ENCODE results near the gene RABGAP1L. TPM values are rescaled to one million over a fixed set of nuclear protein-coding genes. Genes with fewer than 3 reads are reported as not detected.
"Not testable (repeated sequence)": the region's sequence is repeated elsewhere in the genome, so short reads cannot be mapped to it uniquely, and the experiment has no call there.

Gene RABGAP1L
- total RNA-seq, 1 donor from 2014 or later, result 114 TPM

- no peak for DNase-seq (ENCODE audit: low spot score)
Measured at GRCh38 chr1:175033953-175034352, 874.6 kb downstream of the RABGAP1L start.

GRCh38 chr1:175034775-175035174 is 875.5 kb downstream of the RABGAP1L start:
- DNase-seq (ENCODE audit: low spot score), result no peak

- DNase-seq (ENCODE audit: low spot score), result no peak
Measured at GRCh38 chr1:175035865-175036264, 876.5 kb downstream of the RABGAP1L start.

- DNase-seq (ENCODE audit: low spot score), result no peak
Measured at GRCh38 chr1:175036476-175036875, 877.2 kb downstream of the RABGAP1L start.

GRCh38 chr1:175037416-175037815 is 878.1 kb downstream of the RABGAP1L start:
- DNase-seq (ENCODE audit: low spot score), result no peak

GRCh38 chr1:175040324-175040879 is 881.1 kb downstream of the RABGAP1L start:
- no peak for DNase-seq (ENCODE audit: low spot score)

GRCh38 chr1:175042650-175043049 is 883.3 kb downstream of the RABGAP1L start:
- DNase-seq (ENCODE audit: low spot score), result no peak

- no peak for DNase-seq (ENCODE audit: low spot score)
Measured at GRCh38 chr1:175043824-175044223, 884.5 kb downstream of the RABGAP1L start.

- DNase-seq (ENCODE audit: low spot score), result not testable (repeated sequence)
Measured at GRCh38 chr1:175044591-175044990, 885.3 kb downstream of the RABGAP1L start.

Other genes starting within 250 kb of the RABGAP1L start
- gene SERPINC1, start 242.2 kb upstream of the RABGAP1L start, total RNA-seq, result 0.44 TPM
- 49.1 TPM for gene RC3H1, start 137.2 kb upstream of the RABGAP1L start, total RNA-seq